PC-9 (cell line): Measurements from ENCODE around the gene MTUS2. TPM values are rescaled to one million over a fixed set of nuclear protein-coding genes. Genes with fewer than 3 reads are reported as not detected.
A peak's percentile ranks its signal among the peaks of the same experiment; 100 is the strongest.

Experiments used
- BruUV-seq: library from RNA; stranded (reverse); fragments of 400-500 nt; replicated peaks from 2 replicates; lab custom pipeline; 2021; lab: Mats Ljungman, UMichigan
- CTCF ChIA-PET: fragments of 300-600 bp; sonication (Branson Sonifier 250); formaldehyde crosslinking; loops from one replicate; lab custom pipeline; 2022; ENCODE audit warnings: antibody characterized with exemption; lab: Charles Lee
- POLR2A ChIA-PET: fragments of 300-600 bp; sonication (Branson Sonifier 250); formaldehyde crosslinking; loops from one replicate; lab custom pipeline; 2022; ENCODE audit warnings: antibody characterized with exemption; ENCODE audit not compliant: unreplicated experiment; lab: Charles Lee
- DNase-seq, 2 experiments: peaks; one replicate each; pipeline versions ENCODE4 v3.0.0 to v3.0.0-alpha.2; 2015 to 2022; ENCODE audit warnings: mixed read lengths in 1 of 2
- H2AFZ ChIP-seq: fragments of 200-600 bp; sonication (generic); 2 replicates; pipeline ENCODE4 v1.8.1; 2017; ENCODE audit warnings: antibody characterized with exemption
- H3F3A ChIP-seq: fragments of 200-600 bp; sonication (generic); 2 replicates; pipeline ENCODE4 v1.8.1; 2017; ENCODE audit warnings: antibody characterized with exemption, mild to moderate bottlenecking, low read depth; ENCODE audit not compliant: insufficient read depth
- H3K27ac ChIP-seq: fragments of 200-600 bp; sonication (generic); 2 replicates; pipeline ENCODE4 v1.6.1; 2016; ENCODE audit warnings: mixed run types
- H3K27me3 ChIP-seq: fragments of 200-600 bp; sonication (generic); 2 replicates; pipeline ENCODE4 v1.6.1; 2016; ENCODE audit warnings: low read depth, mixed run types; ENCODE audit not compliant: insufficient read depth
- H3K36me3 ChIP-seq: fragments of 200-600 bp; sonication (generic); 2 replicates; pipeline ENCODE4 v1.6.1; 2016; ENCODE audit warnings: low read depth, mixed run types
- H3K4me1 ChIP-seq: fragments of 200-600 bp; sonication (generic); replicated peaks from 2 replicates; pipeline ENCODE4 v1.6.1; 2016; ENCODE audit warnings: mixed run types; ENCODE audit not compliant: insufficient read depth
- H3K4me2 ChIP-seq: fragments of 200-600 bp; sonication (generic); 2 replicates; pipeline ENCODE4 v1.6.1; 2017; ENCODE audit warnings: mixed run types
- H3K4me3 ChIP-seq: fragments of 200-600 bp; sonication (generic); 2 replicates; pipeline ENCODE4 v1.6.1; 2016; ENCODE audit warnings: mixed run types
- H3K79me2 ChIP-seq: fragments of 200-600 bp; sonication (generic); 2 replicates; pipeline ENCODE4 v1.6.1; 2017; ENCODE audit warnings: low read depth, mixed run types
- H3K9me2 ChIP-seq: fragments of 200-600 bp; sonication (generic); 2 replicates; pipeline ENCODE4 v1.8.1; 2017; ENCODE audit warnings: mild to moderate bottlenecking; ENCODE audit not compliant: insufficient read depth
- H3K9me3 ChIP-seq: fragments of 200-600 bp; sonication (generic); 2 replicates; pipeline ENCODE4 v1.8.1; 2016; ENCODE audit warnings: low read depth; ENCODE audit not compliant: insufficient read depth
- H4K20me1 ChIP-seq: fragments of 200-600 bp; sonication (generic); 2 replicates; pipeline ENCODE4 v1.8.1; 2017; ENCODE audit not compliant: insufficient read depth
- EZH2 ChIP-seq: fragments of 200-600 bp; sonication (generic); IDR thresholded peaks from 2 replicates; pipeline ENCODE4 v1.8.0; 2017; ENCODE audit warnings: antibody characterized with exemption, low read depth
- intact Hi-C: fragments of 100-400 bp; cut with micrococcal nuclease; formaldehyde crosslinking; loops from one replicate; pipeline ENCODE4 v1.10.0; 2022; ENCODE audit not compliant: unreplicated experiment
- total RNA-seq: library from RNA; stranded (reverse); gene quantifications from 2 replicates; pipeline ENCODE4 v1.2.3, GENCODE V29; 2021
- TF ChIP-seq, protein P1 (sequence below): fragments of 200-600 bp; sonication (generic); conservative IDR thresholded peaks from 2 replicates; pipeline ENCODE4 v1.6.1; 2017; ENCODE audit warnings: mixed run types, antibody characterized with exemption, mild to moderate bottlenecking, moderate library complexity

The MTUS2 gene
- total RNA-seq, 1 experiment from 2014 or later: not detected

DNA sequence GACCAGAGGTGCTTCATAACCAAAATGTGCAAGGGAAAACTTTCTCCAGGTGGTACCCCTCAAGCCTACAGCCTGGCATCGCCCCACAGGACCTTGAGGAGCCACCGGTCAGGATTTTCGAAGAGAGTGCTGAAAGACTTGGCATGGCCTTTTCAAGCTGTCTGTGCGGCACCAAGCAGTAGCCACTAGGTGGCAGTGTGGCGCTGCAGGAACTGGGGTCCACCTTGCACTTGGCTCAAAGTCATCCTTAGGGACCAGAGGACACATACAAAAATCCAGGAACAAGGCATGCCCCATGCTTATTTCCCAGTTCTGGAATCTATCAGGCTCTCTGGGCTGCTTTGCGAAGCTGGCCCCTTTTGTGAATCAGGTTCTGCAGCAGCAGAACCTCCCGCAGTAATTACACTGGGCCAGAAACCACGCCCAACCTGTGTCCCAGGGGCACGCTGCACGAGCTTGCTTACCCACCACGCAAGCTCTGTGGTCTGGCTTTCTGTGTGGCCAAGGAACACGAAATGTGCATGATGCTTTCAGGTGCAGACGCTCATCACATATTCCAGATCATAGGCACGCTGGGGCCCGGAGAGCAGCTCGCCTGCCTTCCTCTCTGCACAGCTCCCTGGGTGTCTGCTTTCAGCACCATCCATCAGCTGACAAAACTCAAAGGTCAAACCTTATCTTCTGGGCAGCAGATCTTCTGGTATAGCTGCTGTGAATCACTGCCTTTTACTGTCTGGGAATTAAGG, 688.2 kb downstream of the MTUS2 start:
- Histone ChIP-seq H2AFZ (no peak overlapping the region), H3K4me2 (no peak overlapping the region), H3K27me3 (no peaks in the 10 kb centered on the region), H3K79me2 (no peaks in the 10 kb centered on the region), H3K27ac (no peak overlapping the region), H3K4me1 (no peaks in the 10 kb centered on the region), H3K9me3 (no peaks in the 10 kb centered on the region), H3K9me2 (no peaks in the 10 kb centered on the region), H3K36me3 (0 out of 2 replicates have a peak, but pooled peaks cover 3% of the 10 kb centered on the region), H4K20me1 (peaks cover 22% of the 10 kb centered on the region), H3F3A (peaks cover 14% of the 10 kb centered on the region; the same call in 1 of the 2 replicates), H3K4me3 (no peak overlapping the region)
- no peak for TF ChIP-seq EZH2
- TF ChIP-seq, protein P1, sequence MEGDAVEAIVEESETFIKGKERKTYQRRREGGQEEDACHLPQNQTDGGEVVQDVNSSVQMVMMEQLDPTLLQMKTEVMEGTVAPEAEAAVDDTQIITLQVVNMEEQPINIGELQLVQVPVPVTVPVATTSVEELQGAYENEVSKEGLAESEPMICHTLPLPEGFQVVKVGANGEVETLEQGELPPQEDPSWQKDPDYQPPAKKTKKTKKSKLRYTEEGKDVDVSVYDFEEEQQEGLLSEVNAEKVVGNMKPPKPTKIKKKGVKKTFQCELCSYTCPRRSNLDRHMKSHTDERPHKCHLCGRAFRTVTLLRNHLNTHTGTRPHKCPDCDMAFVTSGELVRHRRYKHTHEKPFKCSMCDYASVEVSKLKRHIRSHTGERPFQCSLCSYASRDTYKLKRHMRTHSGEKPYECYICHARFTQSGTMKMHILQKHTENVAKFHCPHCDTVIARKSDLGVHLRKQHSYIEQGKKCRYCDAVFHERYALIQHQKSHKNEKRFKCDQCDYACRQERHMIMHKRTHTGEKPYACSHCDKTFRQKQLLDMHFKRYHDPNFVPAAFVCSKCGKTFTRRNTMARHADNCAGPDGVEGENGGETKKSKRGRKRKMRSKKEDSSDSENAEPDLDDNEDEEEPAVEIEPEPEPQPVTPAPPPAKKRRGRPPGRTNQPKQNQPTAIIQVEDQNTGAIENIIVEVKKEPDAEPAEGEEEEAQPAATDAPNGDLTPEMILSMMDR: peak; percentile 94
- no TSS peak for BruUV-seq
- POLR2A ChIA-PET: interaction anchor here (0.5 to 0.7 kb wide), 3 partner anchors 113 to 1064 kb away, joined by 3 to 5 read pairs (median 4); no protein-coding TSS in a partner anchor
- intact Hi-C loops: loop anchor here (1.0 to 5.0 kb wide), 4 partner anchors 200 to 607 kb away; no protein-coding TSS in a partner anchor
- DNase-seq: peak; percentile 52 to 70
- CTCF ChIA-PET: interaction anchor here (0.6 kb wide), 2 partner anchors 468 to 605 kb away, joined by 3 to 9 read pairs; no protein-coding TSS in a partner anchor

DNA sequence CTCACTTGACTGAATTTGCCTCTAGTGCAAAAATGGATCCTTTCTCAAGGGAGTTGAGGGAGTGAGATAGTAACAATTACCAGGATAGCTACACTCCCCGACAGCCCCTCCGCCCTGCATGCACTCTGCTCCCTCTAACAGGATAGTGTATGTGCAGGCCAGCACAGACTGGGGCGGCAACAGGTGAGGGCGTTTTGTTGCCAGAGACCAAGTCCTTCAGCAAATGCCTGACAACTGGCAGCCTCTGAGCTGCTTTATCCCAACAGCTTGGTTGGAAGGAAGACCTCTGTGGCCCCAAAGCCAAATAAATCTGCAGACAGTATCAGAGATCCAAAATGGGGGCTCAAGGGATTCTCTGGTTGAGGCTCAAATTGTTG, 688.7 kb downstream of the MTUS2 start:
- no peak for DNase-seq
- Histone ChIP-seq H2AFZ (no peak overlapping the region), H3K9me2 (no peaks in the 10 kb centered on the region), H3K27me3 (no peaks in the 10 kb centered on the region), H3K79me2 (no peaks in the 10 kb centered on the region), H3K36me3 (0 out of 2 replicates have a peak, but pooled peaks cover 7% of the 10 kb centered on the region), H3K4me1 (no peaks in the 10 kb centered on the region), H3F3A (peaks cover 14% of the 10 kb centered on the region; the same call in 1 of the 2 replicates), H3K4me3 (no peak overlapping the region), H3K27ac (no peak overlapping the region), H3K9me3 (no peaks in the 10 kb centered on the region), H3K4me2 (no peak overlapping the region), H4K20me1 (peaks cover 22% of the 10 kb centered on the region)
- ChIA-PET POLR2A (interaction anchor here (0.6 kb wide), 1 partner anchor 138 kb away, joined by 5 read pairs; no protein-coding TSS in a partner anchor), CTCF (interaction anchor here (0.6 kb wide), 1 partner anchor 467 kb away, joined by 9 read pairs; no protein-coding TSS in a partner anchor)
- BruUV-seq: no TSS peak
- TF ChIP-seq, protein P1: no peak
- TF ChIP-seq EZH2: no peak
- intact Hi-C loops: loop anchor here (1.0 to 5.0 kb wide), 4 partner anchors 199 to 606 kb away; no protein-coding TSS in a partner anchor

DNA sequence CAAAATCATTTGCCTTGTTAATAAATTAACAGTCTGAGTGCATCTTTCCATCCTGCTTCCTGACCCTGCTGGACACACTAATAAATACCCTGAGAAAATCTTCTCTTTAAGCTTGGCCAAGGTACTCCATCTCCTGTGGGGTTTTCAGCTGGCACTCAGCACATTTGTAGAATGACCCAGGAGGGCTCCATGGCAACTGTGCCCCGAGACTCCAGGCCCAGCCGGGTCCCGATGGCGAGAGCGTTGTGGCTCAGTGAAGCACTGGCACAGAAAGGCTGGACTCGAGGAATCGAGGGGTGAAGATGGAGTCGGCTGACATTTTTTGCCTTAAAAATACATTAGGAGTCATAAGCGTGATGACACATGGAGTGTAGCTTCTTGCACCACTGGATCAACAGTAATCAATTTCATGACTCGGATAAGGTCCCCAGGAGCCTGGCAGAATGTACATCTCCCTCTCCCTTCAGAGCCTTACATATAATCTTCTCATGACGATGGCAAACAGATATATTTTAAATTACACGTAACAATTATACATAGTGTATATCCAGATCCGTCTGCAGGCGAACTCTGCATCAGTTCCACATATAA, 690.0 kb downstream of the MTUS2 start:
- Histone ChIP-seq H3K79me2 (no peaks in the 10 kb centered on the region), H3K4me1 (no peaks in the 10 kb centered on the region), H3K27ac (no peak overlapping the region), H3K27me3 (no peaks in the 10 kb centered on the region), H3F3A (peaks cover 14% of the 10 kb centered on the region; the same call in 1 of the 2 replicates), H3K36me3 (peaks cover 7% of the 10 kb centered on the region; the same call in 1 of the 2 replicates), H3K9me2 (no peaks in the 10 kb centered on the region), H3K4me2 (no peak overlapping the region), H2AFZ (no peak overlapping the region), H3K9me3 (no peaks in the 10 kb centered on the region), H3K4me3 (no peak overlapping the region), H4K20me1 (peaks cover 22% of the 10 kb centered on the region)
- TF ChIP-seq, protein P1: no peak
- TF ChIP-seq EZH2: no peak
- BruUV-seq: no TSS peak
- intact Hi-C loops: loop anchor here (5.0 kb wide), 2 partner anchors 257 to 332 kb away; no protein-coding TSS in a partner anchor
- ChIA-PET CTCF (no interaction called here), POLR2A (no interaction called here)
- DNase-seq: no peak
